ENCODE results near the gene UNC93A.
A peak's percentile ranks its signal among the peaks of the same experiment; 100 is the strongest.
"Not testable (repeated sequence)": the region's sequence is repeated elsewhere in the genome, so short reads cannot be mapped to it uniquely, and the experiment has no call there.

Gene UNC93A

GRCh38 chr6:167311691-167312090 lies 20.6 kb downstream of the UNC93A start:
- DNase-seq (ENCODE audit: low spot score): not testable (repeated sequence)

- DNase-seq (ENCODE audit: low spot score): no peak
These were observed 23.2 kb downstream of the UNC93A start for GRCh38 chr6:167314180-167314821.

- no peak for DNase-seq (ENCODE audit: low spot score)
These were observed 26.1 kb downstream of the UNC93A start for GRCh38 chr6:167317172-167317571.

GRCh38 chr6:167318354-167318753 lies 27.2 kb downstream of the UNC93A start:
- peak; percentile 64 for DNase-seq (ENCODE audit: low spot score)

GRCh38 chr6:167318856-167319255 lies 27.7 kb downstream of the UNC93A start:
- DNase-seq (ENCODE audit: low spot score): peak; percentile 45

- DNase-seq (ENCODE audit: low spot score): peak; percentile 65
These were observed 29.0 kb downstream of the UNC93A start for GRCh38 chr6:167319856-167320753.

- DNase-seq (ENCODE audit: low spot score): peak; percentile 8
These were observed 29.6 kb downstream of the UNC93A start for GRCh38 chr6:167320754-167321056.

- not testable (repeated sequence) for DNase-seq (ENCODE audit: low spot score)
These were observed 30.1 kb downstream of the UNC93A start for GRCh38 chr6:167321185-167321584.

GRCh38 chr6:167323111-167323510 lies 32.0 kb downstream of the UNC93A start:
- DNase-seq (ENCODE audit: low spot score): no peak

- no peak for DNase-seq (ENCODE audit: low spot score)
These were observed 33.0 kb downstream of the UNC93A start for GRCh38 chr6:167324111-167324510.

- DNase-seq (ENCODE audit: low spot score): no peak
These were observed 34.7 kb downstream of the UNC93A start for GRCh38 chr6:167325766-167326165.

GRCh38 chr6:167327391-167327790 lies 36.3 kb downstream of the UNC93A start:
- no peak for DNase-seq (ENCODE audit: low spot score)

- DNase-seq (ENCODE audit: low spot score): no peak
These were observed 37.0 kb downstream of the UNC93A start for GRCh38 chr6:167328086-167328485.

- DNase-seq (ENCODE audit: low spot score): no peak
These were observed 37.9 kb downstream of the UNC93A start for GRCh38 chr6:167329014-167329413.

- DNase-seq (ENCODE audit: low spot score): peak; percentile 19
These were observed 39.6 kb downstream of the UNC93A start for GRCh38 chr6:167330750-167331149.

- no peak for DNase-seq (ENCODE audit: low spot score)
These were observed 40.5 kb downstream of the UNC93A start for GRCh38 chr6:167331565-167331964.

- DNase-seq (ENCODE audit: low spot score): no peak
These were observed 45.9 kb downstream of the UNC93A start for GRCh38 chr6:167336844-167337630.

GRCh38 chr6:167337675-167338449 lies 46.7 kb downstream of the UNC93A start:
- no peak for DNase-seq (ENCODE audit: low spot score)

- DNase-seq (ENCODE audit: low spot score): no peak
These were observed 47.5 kb downstream of the UNC93A start for GRCh38 chr6:167338541-167339117.

GRCh38 chr6:167341038-167341583 lies 50.0 kb downstream of the UNC93A start:
- DNase-seq (ENCODE audit: low spot score): no peak
